GM12872 (cell line): ENCODE results near the gene NUDT7.

Experiments used
- CTCF ChIP-seq: IDR thresholded peaks from 3 replicates; pipeline ENCODE4 v1.5.1; 2011; ENCODE audit warnings: low read depth, mild to moderate bottlenecking, low read length, moderate library complexity; ENCODE audit not compliant: insufficient read depth

Gene NUDT7

GRCh38 chr16:77682586-77682985 lies 39.7 kb upstream of the NUDT7 start:
- TF ChIP-seq CTCF: no peak

- TF ChIP-seq CTCF: no peak
Measured at GRCh38 chr16:77683397-77684180, 38.7 kb upstream of the NUDT7 start.

GRCh38 chr16:77684181-77684526 lies 38.2 kb upstream of the NUDT7 start:
- no peak for TF ChIP-seq CTCF

GRCh38 chr16:77686385-77686784 lies 35.9 kb upstream of the NUDT7 start:
- TF ChIP-seq CTCF: no peak

GRCh38 chr16:77689971-77690370 lies 32.3 kb upstream of the NUDT7 start:
- TF ChIP-seq CTCF: no peak

GRCh38 chr16:77690416-77690815 lies 31.9 kb upstream of the NUDT7 start:
- TF ChIP-seq CTCF: no peak

- no peak for TF ChIP-seq CTCF
Measured at GRCh38 chr16:77692612-77693011, 29.7 kb upstream of the NUDT7 start.
